Epithelial cell of alveolus of lung (primary cell): ENCODE results near the gene RPL36AL. TPM values are rescaled to one million over a fixed set of nuclear protein-coding genes. Genes with fewer than 3 reads are reported as not detected.

ENCODE experiments used
- total RNA-seq: library from RNA; depleted of rRNA; stranded (reverse); fragments of >200 nt; gene quantifications from 2 replicates; pipeline ENCODE4 v1.2.1, GENCODE V29; 2015

Gene RPL36AL
- 205 and 208 TPM in 2 replicates for total RNA-seq

DNA sequence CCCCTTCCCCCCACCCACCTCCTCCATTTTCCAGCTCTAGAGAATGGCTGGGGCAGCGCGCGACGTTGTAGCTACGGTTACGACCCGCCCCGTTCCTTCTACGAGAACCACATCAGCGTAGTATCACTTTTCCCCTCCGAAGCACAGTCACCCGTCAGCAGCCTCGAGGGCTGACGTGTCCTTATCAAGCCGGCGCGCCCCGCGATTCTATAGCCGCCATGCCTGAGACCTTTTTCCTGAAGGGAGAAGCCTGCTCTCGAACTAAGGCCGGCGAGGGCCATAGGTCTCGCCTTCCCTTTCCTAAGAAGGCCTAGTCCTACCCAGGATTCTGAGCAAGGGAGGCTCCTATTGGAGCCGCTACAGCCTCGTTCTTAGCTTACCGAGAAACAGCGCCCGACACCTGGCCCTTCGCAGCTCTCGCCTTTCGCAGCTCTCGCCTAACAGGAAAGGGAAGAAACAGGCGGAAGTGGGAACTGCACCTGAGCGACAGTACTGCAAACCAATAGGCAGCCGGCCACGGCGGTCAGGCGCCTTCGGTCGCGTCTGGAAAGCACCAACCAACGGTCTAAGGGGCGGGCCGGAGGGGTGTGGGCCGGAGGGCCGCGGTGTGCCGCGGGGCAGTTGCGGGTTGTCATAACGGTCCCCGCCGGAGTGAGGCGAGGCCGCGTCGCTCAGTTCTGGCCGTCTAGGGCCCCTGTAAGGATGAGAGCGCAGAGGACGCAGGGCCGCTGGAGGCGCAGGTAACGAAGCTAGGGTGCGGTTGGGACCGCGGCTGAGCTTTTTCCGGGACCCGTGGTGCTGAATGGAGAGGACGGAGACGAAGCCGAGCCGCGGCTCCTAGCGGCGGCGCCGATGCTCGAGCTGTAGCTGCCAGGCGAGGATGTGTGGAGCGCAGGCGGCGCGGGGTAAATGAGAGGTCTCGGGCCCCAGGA lies at the start of gene RPL36AL, which contains the start of gene MGAT2:
TSS of gene RPL36AL (minus strand) at position 445 of the 932 bp plus-strand sequence. CDS start 1,522 bp downstream, outside the sequence.
TSS of gene MGAT2 (plus strand) at position 618 of the 932 bp plus-strand sequence. CDS start 470 bp downstream, outside the sequence.

GRCh38 chr14:49634547-49635334 lies 14.3 kb upstream of the RPL36AL start, which contains the start of gene DNAAF2:
Gene DNAAF2, minus strand, starts transcription at chr14:49635244. Its CDS starts 95 bp downstream, at chr14:49635149.

DNA sequence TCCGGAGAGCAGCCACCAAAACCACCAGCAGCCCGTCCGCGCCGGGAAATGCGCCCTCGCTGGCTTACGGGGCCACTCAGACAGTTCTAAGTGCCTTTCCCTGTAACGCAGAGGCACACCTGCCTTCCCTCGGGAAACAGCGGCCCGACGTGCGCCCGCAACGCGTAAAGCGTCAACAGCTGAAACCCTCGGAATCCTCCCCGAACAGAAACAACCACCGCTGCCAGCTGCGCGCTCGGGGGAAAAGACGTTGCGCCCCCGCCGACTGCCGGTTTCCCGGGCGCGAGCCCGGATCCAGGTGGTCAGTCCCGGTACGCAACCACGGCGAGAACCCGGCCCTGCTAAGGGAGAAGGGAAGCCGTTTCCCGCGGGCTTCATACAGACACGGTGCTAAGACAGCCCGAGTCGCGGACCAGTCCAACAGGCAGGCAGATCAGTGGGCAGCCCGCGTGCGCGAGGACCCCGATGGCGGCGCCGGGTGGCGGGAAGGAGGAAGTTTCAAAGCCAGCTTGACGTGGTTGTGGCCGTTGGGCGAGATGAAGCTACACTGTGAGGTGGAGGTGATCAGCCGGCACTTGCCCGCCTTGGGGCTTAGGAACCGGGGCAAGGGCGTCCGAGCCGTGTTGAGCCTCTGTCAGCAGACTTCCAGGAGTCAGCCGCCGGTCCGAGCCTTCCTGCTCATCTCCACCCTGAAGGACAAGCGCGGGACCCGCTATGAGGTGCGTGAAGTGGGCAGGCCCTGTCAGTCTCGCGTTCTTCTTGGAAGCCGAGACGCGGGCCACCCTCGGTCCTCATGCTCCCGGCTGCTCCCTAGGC lies 21.7 kb downstream of the RPL36AL start, which contains the start of gene LRR1:
TSS of gene LRR1 (plus strand) at position 456 of the 816 bp plus-strand sequence. CDS start at position 537, 81 bp downstream.

GRCh38 chr14:49585803-49586672 lies 34.4 kb downstream of the RPL36AL start, which contains the start of gene RPS29:
Gene RPS29, minus strand, starts transcription at chr14:49586380. Its CDS starts 34 bp downstream, at chr14:49586346.

Other genes with a start within 250 kb of the RPL36AL start
- gene RPS29, start 34.2 kb downstream of the RPL36AL start, total RNA-seq = 8,490 and 21,435 TPM in 2 replicates
- gene LRR1, start 21.7 kb downstream of the RPL36AL start, total RNA-seq = 12.5 and 20.6 TPM in 2 replicates
- gene MGAT2, start 173 bp upstream of the RPL36AL start, total RNA-seq = 33.8 and 78.5 TPM in 2 replicates
- 5.5 and 10.6 TPM in 2 replicates for gene DNAAF2, start 14.6 kb upstream of the RPL36AL start, total RNA-seq
- 3.9 and 25.7 TPM in 2 replicates for gene POLE2, start 67.6 kb upstream of the RPL36AL start, total RNA-seq
- 0.65 and 2.2 TPM in 2 replicates for gene KLHDC1, start 72.5 kb upstream of the RPL36AL start, total RNA-seq
- gene KLHDC2, start 147.5 kb upstream of the RPL36AL start, total RNA-seq = 34.3 and 42.9 TPM in 2 replicates
- gene NEMF, start 232.2 kb upstream of the RPL36AL start, total RNA-seq = 15.9 and 23.5 TPM in 2 replicates